SK-N-SH treated with all-trans-retinoic acid at 6 μM for 48 hours (cell line): ENCODE data around the gene SAXO1.

Source experiments
- ATAC-seq: fragments of 200-7000 bp; cut with Tn5 transposase; 3 replicates; pipeline ENCODE4 v1.9.1; 2020; ENCODE audit warnings: mild to moderate bottlenecking, moderate library complexity
- ARNTL ChIP-seq: fragments of 450-650 bp; formaldehyde crosslinking; IDR thresholded peaks from 2 replicates; pipeline ENCODE4 v1.5.0; 2020; ENCODE audit warnings: low read depth, mild to moderate bottlenecking, moderate library complexity, borderline replicate concordance
- BACH2 ChIP-seq: fragments of 250-450 bp; sonication (Bioruptor Pico); IDR thresholded peaks from 2 replicates; pipeline ENCODE4 v1.9.0; 2021; ENCODE audit warnings: mild to moderate bottlenecking, borderline replicate concordance
- CREB5 ChIP-seq: fragments of 250-450 bp; sonication (Bioruptor Pico); IDR thresholded peaks from 2 replicates; pipeline ENCODE4 v1.5.1; 2020; ENCODE audit warnings: low read depth, mild to moderate bottlenecking, moderate library complexity
- CSDC2 ChIP-seq: fragments of 250-450 bp; sonication (Bioruptor Pico); IDR thresholded peaks from 2 replicates; pipeline ENCODE4 v1.5.0; 2020; ENCODE audit warnings: mild to moderate bottlenecking, moderate library complexity
- CSRNP3 ChIP-seq: fragments of 250-450 bp; sonication (Bioruptor Pico); IDR thresholded peaks from 2 replicates; pipeline ENCODE4 v1.5.1; 2021; ENCODE audit warnings: mild to moderate bottlenecking, moderate library complexity
- ESRRG ChIP-seq: fragments of 250-450 bp; sonication (Bioruptor Pico); IDR thresholded peaks from 2 replicates; pipeline ENCODE4 v1.6.1; 2021; ENCODE audit warnings: mild to moderate bottlenecking
- GLIS3 ChIP-seq: fragments of 250-450 bp; sonication (Bioruptor Pico); IDR thresholded peaks from 2 replicates; pipeline ENCODE4 v1.5.0; 2020; ENCODE audit warnings: mild to moderate bottlenecking, moderate library complexity
- ISL1 ChIP-seq: fragments of 250-450 bp; sonication (Bioruptor Pico); IDR thresholded peaks from 2 replicates; pipeline ENCODE4 v2.1.2; 2022; ENCODE audit warnings: mild to moderate bottlenecking, moderate library complexity
- OSR1 ChIP-seq: fragments of 250-450 bp; sonication (Bioruptor Pico); IDR thresholded peaks from 2 replicates; pipeline ENCODE4 v1.8.0; 2022; ENCODE audit warnings: moderate library complexity, mild to moderate bottlenecking, inconsistent platforms
- PATZ1 ChIP-seq: fragments of 250-450 bp; sonication (Bioruptor Pico); IDR thresholded peaks from 2 replicates; pipeline ENCODE4 v1.8.0; 2020; ENCODE audit warnings: mild to moderate bottlenecking, moderate library complexity, borderline replicate concordance
- PPARA ChIP-seq: fragments of 250-450 bp; sonication (Bioruptor Pico); IDR thresholded peaks from 2 replicates; pipeline ENCODE4 v1.5.0; 2020; ENCODE audit warnings: mild to moderate bottlenecking, borderline replicate concordance
- RARB ChIP-seq: fragments of 250-450 bp; sonication (Bioruptor Pico); IDR thresholded peaks from 2 replicates; pipeline ENCODE4 v1.8.0; 2021; ENCODE audit warnings: mild to moderate bottlenecking, moderate library complexity
- SNAI2 ChIP-seq: fragments of 250-450 bp; sonication (Bioruptor Pico); IDR thresholded peaks from 2 replicates; pipeline ENCODE4 v1.5.0; 2020; ENCODE audit warnings: mild to moderate bottlenecking, moderate library complexity
- TCF4 ChIP-seq: fragments of 250-450 bp; sonication (Bioruptor Pico); IDR thresholded peaks from 2 replicates; pipeline ENCODE4 v1.8.0; 2021; ENCODE audit warnings: mild to moderate bottlenecking, moderate library complexity, borderline replicate concordance
- TOX ChIP-seq: fragments of 250-450 bp; sonication (Bioruptor Pico); IDR thresholded peaks from 2 replicates; pipeline ENCODE4 v1.8.0; 2021; ENCODE audit warnings: mild to moderate bottlenecking, moderate library complexity, borderline replicate concordance
- ZC3H10 ChIP-seq: fragments of 250-450 bp; sonication (Bioruptor Pico); IDR thresholded peaks from 2 replicates; pipeline ENCODE4 v1.5.1; 2021; ENCODE audit warnings: mild to moderate bottlenecking, moderate library complexity
- ZFP3 ChIP-seq: fragments of 250-450 bp; sonication (Bioruptor Pico); IDR thresholded peaks from 2 replicates; pipeline ENCODE4 v1.5.0; 2020; ENCODE audit warnings: mild to moderate bottlenecking, moderate library complexity
- ZFP30 ChIP-seq: fragments of 450-650 bp; formaldehyde crosslinking; IDR thresholded peaks from 2 replicates; pipeline ENCODE4 v1.5.0; 2022; ENCODE audit warnings: mild to moderate bottlenecking, moderate library complexity
- ZNF565 ChIP-seq: fragments of 450-650 bp; formaldehyde crosslinking; conservative IDR thresholded peaks from 2 replicates; pipeline ENCODE4 v1.5.0; 2020; ENCODE audit warnings: low read depth, mild to moderate bottlenecking, moderate library complexity
- ZNF70 ChIP-seq: fragments of 450-650 bp; formaldehyde crosslinking; IDR thresholded peaks from 2 replicates; pipeline ENCODE4 v1.5.0; 2020; ENCODE audit warnings: mild to moderate bottlenecking, moderate library complexity
- ZNF8 ChIP-seq: fragments of 450-650 bp; formaldehyde crosslinking; IDR thresholded peaks from 2 replicates; pipeline ENCODE4 v1.5.0; 2020; ENCODE audit warnings: mild to moderate bottlenecking, moderate library complexity
- TF ChIP-seq, protein P1 (sequence below): fragments of 250-450 bp; sonication (Bioruptor Pico); IDR thresholded peaks from 2 replicates; pipeline ENCODE4 v1.5.0; 2020; ENCODE audit warnings: mild to moderate bottlenecking, moderate library complexity
- TF ChIP-seq, protein P2 (sequence below): fragments of 250-450 bp; sonication (Bioruptor Pico); IDR thresholded peaks from 2 replicates; pipeline ENCODE4 v1.8.0; 2021; ENCODE audit warnings: low read depth, mild to moderate bottlenecking, moderate library complexity, borderline replicate concordance

Gene SAXO1

GRCh38 chr9:19027825-19028224 lies 5.2 kb downstream of the SAXO1 start:
- TF ChIP-seq ZFP30 (CRISPR knock-in tag) (no peak), ZNF565 (CRISPR knock-in tag) (no peak), GLIS3 (CRISPR knock-in tag) (no peak), ZNF8 (CRISPR knock-in tag) (no peak), ZNF70 (no peak), BACH2 (CRISPR knock-in tag) (no peak), ZFP3 (CRISPR knock-in tag) (no peak), CSRNP3 (CRISPR knock-in tag) (no peak), PATZ1 (CRISPR knock-in tag) (no peak), TCF4 (no peak), CSDC2 (no peak), TOX (no peak), RARB (CRISPR knock-in tag) (no peak), SNAI2 (CRISPR knock-in tag) (no peak), ISL1 (CRISPR knock-in tag) (no peak)
- TF ChIP-seq, protein P1, sequence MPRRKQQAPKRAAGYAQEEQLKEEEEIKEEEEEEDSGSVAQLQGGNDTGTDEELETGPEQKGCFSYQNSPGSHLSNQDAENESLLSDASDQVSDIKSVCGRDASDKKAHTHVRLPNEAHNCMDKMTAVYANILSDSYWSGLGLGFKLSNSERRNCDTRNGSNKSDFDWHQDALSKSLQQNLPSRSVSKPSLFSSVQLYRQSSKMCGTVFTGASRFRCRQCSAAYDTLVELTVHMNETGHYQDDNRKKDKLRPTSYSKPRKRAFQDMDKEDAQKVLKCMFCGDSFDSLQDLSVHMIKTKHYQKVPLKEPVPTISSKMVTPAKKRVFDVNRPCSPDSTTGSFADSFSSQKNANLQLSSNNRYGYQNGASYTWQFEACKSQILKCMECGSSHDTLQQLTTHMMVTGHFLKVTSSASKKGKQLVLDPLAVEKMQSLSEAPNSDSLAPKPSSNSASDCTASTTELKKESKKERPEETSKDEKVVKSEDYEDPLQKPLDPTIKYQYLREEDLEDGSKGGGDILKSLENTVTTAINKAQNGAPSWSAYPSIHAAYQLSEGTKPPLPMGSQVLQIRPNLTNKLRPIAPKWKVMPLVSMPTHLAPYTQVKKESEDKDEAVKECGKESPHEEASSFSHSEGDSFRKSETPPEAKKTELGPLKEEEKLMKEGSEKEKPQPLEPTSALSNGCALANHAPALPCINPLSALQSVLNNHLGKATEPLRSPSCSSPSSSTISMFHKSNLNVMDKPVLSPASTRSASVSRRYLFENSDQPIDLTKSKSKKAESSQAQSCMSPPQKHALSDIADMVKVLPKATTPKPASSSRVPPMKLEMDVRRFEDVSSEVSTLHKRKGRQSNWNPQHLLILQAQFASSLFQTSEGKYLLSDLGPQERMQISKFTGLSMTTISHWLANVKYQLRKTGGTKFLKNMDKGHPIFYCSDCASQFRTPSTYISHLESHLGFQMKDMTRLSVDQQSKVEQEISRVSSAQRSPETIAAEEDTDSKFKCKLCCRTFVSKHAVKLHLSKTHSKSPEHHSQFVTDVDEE (CRISPR knock-in tag) = no peak
- TF ChIP-seq, protein P2, sequence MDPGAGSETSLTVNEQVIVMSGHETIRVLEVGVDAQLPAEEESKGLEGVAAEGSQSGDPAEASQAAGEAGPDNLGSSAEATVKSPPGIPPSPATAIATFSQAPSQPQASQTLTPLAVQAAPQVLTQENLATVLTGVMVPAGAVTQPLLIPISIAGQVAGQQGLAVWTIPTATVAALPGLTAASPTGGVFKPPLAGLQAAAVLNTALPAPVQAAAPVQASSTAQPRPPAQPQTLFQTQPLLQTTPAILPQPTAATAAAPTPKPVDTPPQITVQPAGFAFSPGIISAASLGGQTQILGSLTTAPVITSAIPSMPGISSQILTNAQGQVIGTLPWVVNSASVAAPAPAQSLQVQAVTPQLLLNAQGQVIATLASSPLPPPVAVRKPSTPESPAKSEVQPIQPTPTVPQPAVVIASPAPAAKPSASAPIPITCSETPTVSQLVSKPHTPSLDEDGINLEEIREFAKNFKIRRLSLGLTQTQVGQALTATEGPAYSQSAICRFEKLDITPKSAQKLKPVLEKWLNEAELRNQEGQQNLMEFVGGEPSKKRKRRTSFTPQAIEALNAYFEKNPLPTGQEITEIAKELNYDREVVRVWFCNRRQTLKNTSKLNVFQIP (CRISPR knock-in tag) = no peak
- TF ChIP-seq, all 23 proteins: peak for 0
- ATAC-seq = no peak

- TF ChIP-seq ESRRG (CRISPR knock-in tag) (no peak), GLIS3 (CRISPR knock-in tag) (no peak), PPARA (CRISPR knock-in tag) (no peak), ARNTL (CRISPR knock-in tag) (no peak), SNAI2 (CRISPR knock-in tag) (no peak), ZFP3 (CRISPR knock-in tag) (no peak), BACH2 (CRISPR knock-in tag) (no peak), TOX (no peak), PATZ1 (CRISPR knock-in tag) (no peak), ZNF565 (CRISPR knock-in tag) (no peak), ZC3H10 (CRISPR knock-in tag) (no peak), ZFP30 (CRISPR knock-in tag) (no peak), ZNF8 (CRISPR knock-in tag) (no peak), RARB (CRISPR knock-in tag) (no peak), ZNF70 (no peak), OSR1 (no peak), CREB5 (no peak), ISL1 (CRISPR knock-in tag) (no peak)
- TF ChIP-seq, protein P2 (CRISPR knock-in tag) = no peak
- TF ChIP-seq, protein P1 (CRISPR knock-in tag) = no peak
Measured at GRCh38 chr9:19026375-19026774, 6.6 kb downstream of the SAXO1 start.

More at GRCh38 chr9:19026375-19026774, 6.6 kb downstream of the SAXO1 start:
- ATAC-seq = no peak
